IPS-15b (cell line): ENCODE measurements around the gene DCC.
"Not testable (repeated sequence)": the region's sequence is repeated elsewhere in the genome, so short reads cannot be mapped to it uniquely, and the experiment has no call there.

Source experiments
- H3K27me3 ChIP-seq: one replicate; pipeline ENCODE4 v1.6.1; 2013; ENCODE audit warnings: low read length; ENCODE audit not compliant: control insufficient read depth, insufficient read depth
- H3K36me3 ChIP-seq: one replicate; pipeline ENCODE4 v1.6.1; 2013; ENCODE audit warnings: low read length; ENCODE audit not compliant: control insufficient read depth, insufficient read depth
- H3K4me1 ChIP-seq: one replicate; pipeline ENCODE4 v1.6.1; 2013; ENCODE audit warnings: mild to moderate bottlenecking, low read length; ENCODE audit not compliant: control insufficient read depth, insufficient read depth
- H3K4me3 ChIP-seq: one replicate; pipeline ENCODE4 v1.5.1; 2013; ENCODE audit warnings: low read depth, low read length
- H3K9ac ChIP-seq: one replicate; pipeline ENCODE4 v1.6.1; 2013; ENCODE audit warnings: low read depth, mild to moderate bottlenecking, low read length
- H3K9me3 ChIP-seq: one replicate; pipeline ENCODE4 v1.6.1; 2013; ENCODE audit warnings: mild to moderate bottlenecking, low read length; ENCODE audit not compliant: control insufficient read depth, insufficient read depth

Gene DCC

GRCh38 chr18:53508529-53508928 lies 1168.5 kb downstream of the DCC start:
- Histone ChIP-seq H3K9ac (no peak overlapping the region), H3K27me3 (no peaks in the 10 kb centered on the region), H3K9me3 (no peaks in the 10 kb centered on the region), H3K4me3 (no peak overlapping the region), H3K4me1 (peaks cover 3% of the 10 kb centered on the region), H3K36me3 (no peaks in the 10 kb centered on the region)

DNA sequence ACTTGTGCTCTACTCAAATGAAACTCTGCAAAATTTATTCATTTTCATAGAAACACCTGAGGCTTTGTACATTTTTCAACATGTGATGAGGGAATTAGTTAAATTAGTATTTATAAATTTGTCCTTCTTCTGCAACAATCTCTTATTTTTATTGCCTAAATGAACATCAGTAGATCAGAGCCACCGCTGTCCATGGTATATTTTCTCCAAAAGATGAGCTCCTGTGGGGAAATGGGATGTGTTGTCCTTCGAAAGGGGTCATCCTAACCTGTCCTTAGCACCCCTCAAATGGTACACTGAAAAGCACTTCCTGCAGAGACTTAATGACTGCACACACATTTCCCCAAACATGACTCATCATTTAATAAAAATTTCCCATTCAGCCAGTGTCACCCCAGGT lies 1169.9 kb downstream of the DCC start:
- Histone ChIP-seq H3K36me3 (no peaks in the 10 kb centered on the region), H3K4me1 (peaks cover 3% of the 10 kb centered on the region), H3K4me3 (no peak overlapping the region), H3K9ac (no peak overlapping the region), H3K27me3 (no peaks in the 10 kb centered on the region), H3K9me3 (no peaks in the 10 kb centered on the region)

DNA sequence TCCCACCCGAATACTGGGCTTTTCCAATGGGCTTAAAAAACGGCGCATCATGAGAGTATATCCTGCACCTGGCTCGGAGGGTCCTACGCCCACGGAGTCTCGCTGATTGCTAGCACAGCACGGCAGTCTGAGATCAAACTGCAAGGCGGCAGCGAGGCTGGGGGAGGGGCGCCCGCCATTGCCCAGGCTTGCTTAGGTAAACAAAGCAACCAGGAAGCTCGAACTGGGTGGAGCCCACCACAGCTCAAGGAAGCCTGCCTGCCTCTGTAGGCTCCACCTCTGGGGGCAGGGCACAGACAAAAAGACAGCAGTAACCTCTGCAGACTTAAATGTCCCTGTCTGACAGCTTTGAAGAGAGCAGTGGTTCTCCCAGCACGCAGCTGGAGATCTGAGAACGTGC lies 1171.7 kb downstream of the DCC start:
- H3K9ac ChIP-seq, H3K9me3 ChIP-seq, H3K27me3 ChIP-seq, H3K4me1 ChIP-seq, H3K36me3 ChIP-seq, H3K4me3 ChIP-seq: not testable (repeated sequence)

GRCh38 chr18:53521068-53521467 lies 1181.1 kb downstream of the DCC start:
- no peaks in the 10 kb centered on the region for H3K9me3 ChIP-seq
- no peak overlapping the region for H3K4me3 ChIP-seq
- H3K36me3 ChIP-seq: no peaks in the 10 kb centered on the region
- H3K27me3 ChIP-seq: no peaks in the 10 kb centered on the region
- no peaks in the 10 kb centered on the region for H3K4me1 ChIP-seq
- no peak overlapping the region for H3K9ac ChIP-seq

GRCh38 chr18:53526101-53526870 lies 1186.3 kb downstream of the DCC start:
- Histone ChIP-seq H3K9ac (no peak overlapping the region), H3K4me3 (no peak overlapping the region), H3K4me1 (no peaks in the 10 kb centered on the region), H3K36me3 (no peaks in the 10 kb centered on the region), H3K27me3 (no peaks in the 10 kb centered on the region), H3K9me3 (no peaks in the 10 kb centered on the region)

- Histone ChIP-seq H3K9ac (no peak overlapping the region), H3K9me3 (no peaks in the 10 kb centered on the region), H3K36me3 (no peaks in the 10 kb centered on the region), H3K4me1 (no peaks in the 10 kb centered on the region), H3K27me3 (no peaks in the 10 kb centered on the region), H3K4me3 (no peak overlapping the region)
These were observed 1187.4 kb downstream of the DCC start for GRCh38 chr18:53527365-53527764.

DNA sequence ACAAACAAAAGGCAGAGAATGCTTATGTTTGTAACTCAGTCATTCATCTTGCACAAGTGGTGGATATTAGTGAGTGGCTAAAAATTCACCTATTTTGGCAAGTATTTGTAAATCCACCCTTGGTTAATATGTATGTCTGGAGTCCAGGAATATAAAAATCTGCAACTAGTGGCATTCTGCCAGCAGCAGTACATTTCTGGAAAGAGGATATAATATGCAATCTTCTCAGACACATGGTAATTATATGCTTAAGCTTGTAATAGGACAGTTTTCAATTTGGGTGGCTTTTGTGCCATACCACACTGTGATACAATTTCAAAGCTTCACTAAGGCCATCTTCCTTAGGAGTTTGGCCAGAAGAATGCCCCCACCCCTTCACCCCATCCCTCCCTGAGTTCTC lies 1191.2 kb downstream of the DCC start:
- H3K9me3 ChIP-seq: no peaks in the 10 kb centered on the region
- no peak overlapping the region for H3K9ac ChIP-seq
- H3K27me3 ChIP-seq: no peaks in the 10 kb centered on the region
- no peaks in the 10 kb centered on the region for H3K4me1 ChIP-seq
- no peak overlapping the region for H3K4me3 ChIP-seq
- no peaks in the 10 kb centered on the region for H3K36me3 ChIP-seq

GRCh38 chr18:53531896-53532295 lies 1191.9 kb downstream of the DCC start:
- Histone ChIP-seq H3K27me3 (no peaks in the 10 kb centered on the region), H3K4me3 (no peak overlapping the region), H3K9ac (no peak overlapping the region), H3K4me1 (peaks cover 4% of the 10 kb centered on the region), H3K9me3 (no peaks in the 10 kb centered on the region), H3K36me3 (no peaks in the 10 kb centered on the region)

DNA sequence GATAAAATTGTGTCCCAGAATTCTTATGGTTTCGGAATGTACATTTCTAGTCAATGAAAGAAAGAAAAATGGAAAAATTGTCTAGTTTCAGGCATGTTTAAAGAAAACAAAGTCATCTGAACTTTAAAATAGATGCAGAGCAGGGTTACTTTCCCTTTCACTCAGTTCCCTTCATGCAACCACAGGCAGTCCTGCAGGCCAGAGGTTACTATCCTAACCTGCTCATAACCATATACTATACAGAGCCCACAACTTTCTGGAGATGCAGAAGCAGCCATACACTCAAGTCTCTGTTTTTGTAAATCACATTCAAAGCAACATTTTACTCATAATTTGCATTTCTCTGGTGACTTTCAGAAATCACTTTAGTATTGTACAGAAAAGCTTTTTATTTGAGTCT lies 1194.2 kb downstream of the DCC start:
- H3K27me3 ChIP-seq: no peaks in the 10 kb centered on the region
- peaks cover 4% of the 10 kb centered on the region for H3K4me1 ChIP-seq
- H3K4me3 ChIP-seq: no peak overlapping the region
- H3K9ac ChIP-seq: no peak overlapping the region
- H3K36me3 ChIP-seq: no peaks in the 10 kb centered on the region
- H3K9me3 ChIP-seq: no peaks in the 10 kb centered on the region

- H3K4me3 ChIP-seq: no peak overlapping the region
- H3K36me3 ChIP-seq: no peaks in the 10 kb centered on the region
- no peak overlapping the region for H3K9ac ChIP-seq
- peaks cover 4% of the 10 kb centered on the region for H3K4me1 ChIP-seq
- H3K27me3 ChIP-seq: no peaks in the 10 kb centered on the region
- H3K9me3 ChIP-seq: no peaks in the 10 kb centered on the region
These were observed 1194.7 kb downstream of the DCC start for GRCh38 chr18:53534695-53535094.

DNA sequence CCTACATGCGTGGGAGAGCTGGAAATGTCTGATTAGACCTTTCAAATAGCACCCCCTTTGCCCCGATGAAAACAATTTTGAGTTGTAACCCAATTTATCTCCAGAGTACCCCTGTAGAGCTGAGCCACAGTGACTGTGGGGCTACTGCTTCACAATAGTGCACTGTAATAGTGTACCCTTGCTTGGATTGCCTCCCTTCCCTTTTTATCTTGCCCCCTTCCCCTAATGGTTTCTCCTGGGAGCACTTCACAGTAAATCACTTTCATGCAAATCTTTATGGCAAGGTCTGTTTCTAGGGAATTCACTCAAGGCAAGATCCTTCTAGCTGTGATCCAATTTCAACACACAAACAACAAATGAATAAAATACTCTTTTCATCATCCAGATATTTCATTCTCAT lies 1196.9 kb downstream of the DCC start:
- H3K4me3 ChIP-seq: no peak overlapping the region
- no peaks in the 10 kb centered on the region for H3K36me3 ChIP-seq
- H3K27me3 ChIP-seq: no peaks in the 10 kb centered on the region
- H3K4me1 ChIP-seq: peaks cover 4% of the 10 kb centered on the region
- H3K9me3 ChIP-seq: no peaks in the 10 kb centered on the region
- H3K9ac ChIP-seq: no peak overlapping the region

- Histone ChIP-seq H3K9me3 (no peaks in the 10 kb centered on the region), H3K27me3 (no peaks in the 10 kb centered on the region), H3K36me3 (no peaks in the 10 kb centered on the region), H3K4me1 (peaks cover 3% of the 10 kb centered on the region), H3K4me3 (no peak overlapping the region), H3K9ac (no peak overlapping the region)
These were observed 1201.9 kb downstream of the DCC start for GRCh38 chr18:53541924-53542323.
